ENCODE results near the gene OGT.
"Not testable (repeated sequence)": the region's sequence is repeated elsewhere in the genome, so short reads cannot be mapped to it uniquely, and the experiment has no call there.

OGT gene
- total RNA-seq: 57.8 to 260 (median 163) reads per million in 17 experiments

DNA sequence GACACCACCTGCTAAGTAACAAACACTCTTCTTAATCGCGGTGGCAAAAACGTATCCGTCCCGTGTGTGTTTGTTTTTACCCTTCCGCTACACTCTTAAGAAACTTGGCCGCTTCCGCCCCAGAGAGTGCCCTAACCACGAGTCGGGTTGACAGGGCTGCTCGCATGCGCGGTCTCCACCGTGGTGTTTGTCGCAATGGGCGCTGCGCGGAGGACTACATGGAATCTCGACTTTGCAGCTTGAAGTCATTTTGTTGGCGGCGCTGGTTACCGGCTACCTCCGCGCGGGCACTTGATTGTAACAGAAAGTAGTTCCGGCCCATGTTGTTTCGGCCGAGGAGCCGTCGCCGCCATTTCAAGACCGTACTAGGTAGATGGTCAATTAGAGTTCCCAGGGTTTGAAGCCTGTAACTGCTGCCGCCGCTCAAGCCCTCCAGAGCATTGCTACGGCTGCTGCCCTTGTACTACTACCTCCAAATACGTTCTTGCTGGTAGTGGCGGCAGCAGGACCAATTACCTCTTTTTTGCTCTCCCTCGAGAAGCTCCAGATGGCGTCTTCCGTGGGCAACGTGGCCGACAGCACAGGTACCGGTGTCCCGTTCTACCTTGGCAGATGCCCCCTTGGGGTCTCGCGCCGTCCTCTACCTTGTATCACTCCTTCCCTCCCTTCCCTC, at the start of gene OGT:
TSS of gene OGT (plus strand) at position 352 of the 673 bp plus-strand sequence. CDS start at position 548, 196 bp downstream.
- peak; percentile 96 to 97 (median 96) for DNase-seq

GRCh38 chrX:71487814-71488213, 45.1 kb upstream of the OGT start:
- DNase-seq: no peak

GRCh38 chrX:71489540-71489939, 43.4 kb upstream of the OGT start:
- no peak for DNase-seq

DNA sequence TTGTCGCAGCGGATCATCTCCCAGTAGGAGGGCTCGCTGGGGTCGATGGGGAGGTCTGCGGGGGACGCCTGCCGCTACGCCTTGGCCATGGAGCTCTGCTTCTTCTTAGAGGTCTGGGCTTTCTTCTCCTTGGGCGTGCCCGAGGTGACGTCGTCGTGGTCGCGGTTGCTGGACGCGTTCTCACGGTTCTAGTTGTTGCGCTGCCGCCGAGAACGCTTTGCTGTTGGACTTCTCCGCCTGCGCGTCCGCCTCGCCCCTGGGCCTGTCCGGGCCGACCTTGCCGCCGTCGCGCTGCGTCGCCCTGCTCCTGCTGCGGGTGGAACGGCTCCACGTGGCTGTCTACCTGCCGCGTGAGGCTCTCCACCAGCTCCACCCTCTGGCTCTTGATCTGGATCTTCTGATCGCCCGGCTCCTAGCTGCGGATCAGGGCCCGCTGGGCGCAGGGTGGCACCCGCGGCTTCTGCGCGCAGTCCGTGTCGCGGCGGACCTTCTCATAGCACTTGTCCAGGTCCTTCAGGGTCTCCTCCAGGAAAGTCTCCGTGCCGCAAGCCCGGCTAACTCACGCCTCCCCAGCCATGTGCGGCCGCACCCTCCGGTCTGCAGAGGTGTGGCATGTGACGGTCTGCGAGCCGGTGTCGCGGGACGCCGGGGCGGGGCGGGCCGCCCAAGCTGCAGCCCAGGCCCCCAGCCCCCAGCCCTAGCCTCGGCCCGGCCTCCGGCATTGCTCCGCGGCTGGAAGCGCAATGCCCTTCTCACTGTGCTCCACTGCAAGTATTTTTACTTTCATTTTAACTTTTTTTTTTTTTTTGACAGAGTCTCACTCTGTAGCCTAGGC, 40.5 kb upstream of the OGT start:
- DNase-seq: peak; percentile 61 to 78 (median 66)

DNA sequence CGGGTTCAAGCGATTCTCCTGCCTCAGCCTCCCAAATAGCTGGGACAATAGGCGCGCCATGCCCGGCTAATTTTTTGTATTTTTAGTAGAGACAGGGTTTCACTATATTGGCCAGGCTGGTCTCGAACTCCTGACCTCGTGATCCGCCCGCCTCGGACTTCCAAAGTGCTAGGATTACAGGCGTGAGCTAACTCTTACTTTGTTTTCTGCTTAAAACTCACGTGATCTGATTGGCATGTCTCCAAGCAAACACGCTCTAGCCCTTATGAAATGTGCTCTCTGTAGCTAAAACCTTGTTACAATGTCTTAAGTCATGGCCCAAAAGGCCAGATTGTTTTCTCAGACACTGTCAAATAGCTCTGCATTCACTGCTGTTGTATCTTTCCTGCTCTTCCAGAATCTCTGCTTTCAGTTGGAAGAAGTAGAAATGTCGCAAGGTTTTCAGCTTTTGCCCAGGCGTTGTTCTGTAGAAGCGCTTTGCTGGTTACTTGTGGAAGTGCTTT, 39.7 kb upstream of the OGT start:
- DNase-seq: peak; percentile 33 to 55 (median 44)

DNA sequence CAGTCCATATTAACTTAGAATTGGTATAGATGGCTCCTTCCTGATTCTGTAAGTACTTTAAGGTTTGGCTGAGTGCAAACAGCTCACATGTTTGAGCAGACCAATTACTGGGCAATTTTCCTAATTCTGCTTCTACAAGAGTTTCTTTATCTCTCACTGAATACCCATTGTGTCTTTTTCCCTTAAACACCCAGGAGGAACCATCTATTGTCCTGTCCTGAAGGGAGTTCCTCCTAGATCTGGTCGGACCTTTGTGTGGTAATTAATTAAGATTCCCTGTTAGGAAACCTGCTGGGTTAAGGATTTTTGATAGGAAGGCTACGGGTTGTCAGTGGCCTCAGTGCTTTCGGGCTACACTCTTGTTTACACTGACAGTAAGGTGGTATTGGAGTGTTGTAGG, 36.9 kb upstream of the OGT start:
- DNase-seq: not testable (repeated sequence)

- no peak for DNase-seq
These were observed 36.4 kb upstream of the OGT start for GRCh38 chrX:71496476-71496875.

DNA sequence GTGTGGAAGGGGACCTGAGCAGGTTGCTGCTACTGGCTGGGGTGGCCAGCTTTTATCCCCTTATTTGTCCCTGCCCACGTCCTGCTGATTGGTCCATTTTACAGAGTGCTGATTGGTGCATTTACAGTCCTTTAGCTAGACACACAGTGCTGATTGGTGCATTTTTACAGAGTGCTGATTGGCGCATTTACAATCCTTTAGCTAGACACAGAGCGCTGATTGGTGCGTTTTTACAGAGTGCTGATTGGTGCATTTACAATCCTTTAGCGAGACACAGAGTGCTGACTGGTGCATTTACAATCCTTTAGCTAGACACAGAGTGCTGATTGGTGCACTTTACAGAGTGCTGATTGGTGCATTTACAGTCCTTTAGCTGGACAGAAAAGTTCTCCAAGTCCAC, 30.8 kb upstream of the OGT start:
- DNase-seq: not testable (repeated sequence)

DNA sequence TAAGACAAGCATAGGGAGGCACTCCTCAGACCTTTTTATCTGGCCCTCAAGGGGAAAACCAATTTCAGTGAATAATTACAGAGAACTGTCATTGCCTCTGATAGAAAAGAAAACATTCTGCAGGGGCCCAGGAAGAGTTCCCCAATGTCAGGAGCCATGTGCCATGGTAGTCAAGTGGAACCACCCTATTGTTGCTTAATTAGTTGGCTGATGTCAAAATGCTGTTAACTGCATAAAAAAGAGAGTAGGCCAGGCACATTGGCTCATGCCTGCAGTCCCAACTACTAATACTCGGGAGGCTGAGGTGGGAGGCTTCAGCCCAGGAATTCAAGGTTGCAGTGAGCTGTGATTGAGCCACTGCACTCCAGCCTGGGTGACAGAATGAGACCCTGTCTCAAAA, 28.6 kb upstream of the OGT start:
- peak; percentile 4 to 55 (median 48) for DNase-seq

DNA sequence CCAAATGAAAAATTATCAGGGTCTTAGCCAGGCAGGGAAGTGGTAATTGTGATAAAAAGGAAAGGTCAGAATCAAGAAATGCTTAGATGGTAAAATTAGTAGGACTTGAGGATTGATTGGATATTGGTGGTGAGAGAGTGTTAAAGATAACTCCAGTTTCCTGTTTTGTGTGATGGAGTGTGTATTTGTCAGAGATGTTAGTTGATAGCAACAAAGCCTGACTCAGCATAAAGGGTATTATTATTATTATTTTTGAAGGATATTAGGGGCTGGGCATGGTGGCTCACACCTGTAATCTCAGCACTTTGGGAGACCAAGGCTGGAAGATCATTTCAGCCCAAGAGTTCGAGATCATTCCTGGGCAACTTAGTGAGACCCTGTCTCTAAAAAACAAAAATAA, 23.6 kb upstream of the OGT start:
- no peak for DNase-seq

- DNase-seq: peak in 3 of 4 experiments; percentile 47 to 55 (median 51)
These were observed 22.7 kb upstream of the OGT start for GRCh38 chrX:71510161-71510560.

DNA sequence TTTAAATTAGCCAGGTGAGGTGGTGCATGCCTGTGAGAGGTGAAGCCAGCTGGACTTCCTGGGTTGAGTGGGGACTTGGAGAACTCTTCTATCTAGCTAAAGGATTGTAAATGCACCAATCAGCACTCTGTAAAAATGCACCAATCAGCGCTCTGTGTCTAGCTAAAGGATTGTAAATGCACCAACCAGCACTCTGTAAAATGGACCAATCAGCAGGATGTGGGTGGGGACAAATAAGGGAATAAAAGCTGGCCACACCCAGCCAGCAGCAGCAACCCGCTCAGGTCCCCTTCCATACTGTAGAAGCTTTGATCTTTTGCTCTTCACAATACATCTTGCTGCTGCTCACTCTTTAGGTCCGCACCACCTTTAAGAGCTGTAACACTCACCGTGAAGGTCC, 19.2 kb upstream of the OGT start:
- DNase-seq: not testable (repeated sequence)

GRCh38 chrX:71514367-71515037, 18.4 kb upstream of the OGT start:
- peak; percentile 8 to 42 (median 28) for DNase-seq

DNA sequence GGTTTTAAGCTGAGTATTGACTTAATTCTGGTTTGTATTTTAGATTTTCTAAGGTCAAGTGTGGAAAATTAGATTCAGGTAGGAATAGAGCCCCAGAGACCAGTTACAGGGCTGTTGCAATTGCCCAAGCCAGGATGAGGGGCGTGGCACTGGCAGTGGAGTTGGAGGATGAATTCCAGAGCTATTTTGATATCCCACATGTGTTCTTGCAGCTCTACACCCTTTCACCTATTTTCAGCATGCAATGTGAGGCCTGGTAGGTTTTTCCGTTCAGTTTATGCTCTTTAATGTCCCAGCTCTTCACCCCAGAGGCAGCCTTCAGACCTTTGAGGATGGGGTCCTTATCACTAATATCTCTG, 17.9 kb upstream of the OGT start:
- DNase-seq: no peak

DNA sequence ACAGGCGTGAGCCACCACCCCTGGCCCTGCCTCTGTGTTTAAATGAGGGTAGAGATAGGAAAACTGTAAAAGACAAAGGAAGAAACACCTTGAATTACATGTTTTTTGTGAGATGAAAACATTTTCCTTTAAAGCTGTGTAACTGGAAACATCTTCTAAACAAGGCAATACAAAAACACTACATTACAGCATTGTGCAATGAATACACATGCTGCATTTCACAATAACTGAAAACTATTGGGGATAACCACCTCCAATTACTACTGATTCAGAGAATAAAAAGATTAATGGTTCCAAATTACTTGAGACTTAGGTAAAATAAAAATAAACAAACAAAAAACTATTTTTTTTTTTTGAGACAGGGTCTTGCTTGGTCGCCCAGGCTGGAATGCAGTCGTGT, 7.6 kb upstream of the OGT start:
- DNase-seq: peak in 1 of 4 experiments; percentile 24

DNA sequence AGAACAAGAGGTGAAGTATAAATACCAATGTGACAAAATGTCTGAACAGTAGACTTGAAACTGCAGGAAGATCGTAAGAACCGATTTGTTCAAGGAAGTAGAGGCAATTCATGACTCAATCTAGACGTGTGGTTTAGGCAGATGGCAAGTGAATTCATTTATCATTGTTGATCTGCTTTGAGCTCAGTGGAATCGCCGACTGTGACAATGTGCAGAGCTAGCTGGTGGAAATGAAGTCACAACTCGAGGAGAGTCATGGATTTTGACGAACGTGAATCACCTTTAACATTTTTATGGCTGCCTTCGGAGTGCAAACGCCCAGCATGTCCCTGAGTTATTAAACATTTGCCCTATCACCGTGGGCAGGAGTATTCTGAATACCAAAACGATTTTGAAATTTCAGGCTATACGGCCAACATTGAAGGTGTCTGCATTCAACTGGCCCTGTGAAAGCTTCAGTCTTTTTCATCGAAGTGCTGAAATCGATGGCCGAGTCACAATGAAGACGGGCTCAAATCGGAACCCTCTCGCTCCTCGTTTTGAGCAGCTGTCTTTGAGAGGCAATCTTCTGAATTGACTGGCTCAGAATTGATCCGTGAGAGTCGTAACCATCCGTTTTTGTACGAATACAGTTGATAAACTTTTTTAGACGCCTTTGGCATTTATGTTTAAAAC, 689 bp upstream of the OGT start:
- peak; percentile 47 to 73 (median 56) for DNase-seq

- DNase-seq: no peak
These were observed 579 bp downstream of the OGT start for GRCh38 chrX:71533516-71533850.

GRCh38 chrX:71533851-71534561, 1.1 kb downstream of the OGT start:
- DNase-seq: peak; percentile 43 to 62 (median 52)

GRCh38 chrX:71534773-71535544, 2.1 kb downstream of the OGT start:
- peak in 1 of 4 experiments; percentile 3 for DNase-seq

- peak in 3 of 4 experiments; percentile 28 to 40 (median 39) for DNase-seq
These were observed 3.4 kb downstream of the OGT start for GRCh38 chrX:71536285-71536684.

GRCh38 chrX:71537743-71538142, 4.8 kb downstream of the OGT start:
- DNase-seq: no peak

Data from suppressor macrophage (primary cell).